GM23338 (cell line): Measurements from ENCODE around the gene POLR2B. TPM values are rescaled to one million over a fixed set of nuclear protein-coding genes. Genes with fewer than 3 reads are reported as not detected.

Experiments used
- ATAC-seq: fragments of 200-7000 bp; cut with Tn5 transposase; 3 replicates; pipeline ENCODE4 v1.9.1; 2020
- DNase-seq: peaks from one replicate; pipeline ENCODE4 v3.0.0-alpha.2; 2015; ENCODE audit warnings: low spot score
- H2AFZ ChIP-seq: fragments of 200-600 bp; sonication (generic); 2 replicates; pipeline ENCODE4 v1.8.0; 2016; ENCODE audit warnings: antibody characterized with exemption, mild to moderate bottlenecking, moderate library complexity
- H3F3A ChIP-seq: fragments of 200-600 bp; sonication (generic); replicated peaks from 2 replicates; pipeline ENCODE4 v1.8.0; 2017; ENCODE audit warnings: antibody characterized with exemption, mixed run types, low read depth
- H3K27ac ChIP-seq: fragments of 200-600 bp; sonication (generic); 2 replicates; pipeline ENCODE4 v1.6.1; 2016; ENCODE audit warnings: low read depth
- H3K27me3 ChIP-seq: fragments of 200-600 bp; sonication (generic); 2 replicates; pipeline ENCODE4 v1.8.0; 2016; ENCODE audit warnings: mild to moderate bottlenecking, mixed run types, moderate library complexity; ENCODE audit not compliant: insufficient read depth
- H3K36me3 ChIP-seq: fragments of 200-600 bp; sonication (generic); 2 replicates; pipeline ENCODE4 v1.8.0; 2016; ENCODE audit warnings: mild to moderate bottlenecking; ENCODE audit not compliant: insufficient read depth
- H3K4me1 ChIP-seq: fragments of 200-600 bp; sonication (generic); 2 replicates; pipeline ENCODE4 v1.8.0; 2016; ENCODE audit warnings: mild to moderate bottlenecking, moderate library complexity; ENCODE audit not compliant: insufficient read depth
- H3K4me2 ChIP-seq: fragments of 200-600 bp; sonication (generic); 2 replicates; pipeline ENCODE4 v1.7.1; 2017; ENCODE audit warnings: mixed run types
- H3K4me3 ChIP-seq: fragments of 200-600 bp; sonication (generic); 2 replicates; pipeline ENCODE4 v1.6.1; 2016; ENCODE audit warnings: mixed run types
- H3K79me2 ChIP-seq: fragments of 200-600 bp; sonication (generic); replicated peaks from 2 replicates; pipeline ENCODE4 v1.8.0; 2017; ENCODE audit warnings: mild to moderate bottlenecking; ENCODE audit not compliant: insufficient read depth
- H3K9me2 ChIP-seq: fragments of 200-600 bp; sonication (generic); 2 replicates; pipeline ENCODE4 v1.8.0; 2017; ENCODE audit not compliant: insufficient read depth
- H4K20me1 ChIP-seq: fragments of 200-600 bp; sonication (generic); replicated peaks from 2 replicates; pipeline ENCODE4 v1.8.0; 2017; ENCODE audit warnings: mild to moderate bottlenecking; ENCODE audit not compliant: insufficient read depth
- H3K27ac Mint-ChIP-seq: 2 replicates; pipeline ENCODE4 v1.8.0; 2020; ENCODE audit warnings: inconsistent platforms, mild to moderate bottlenecking, moderate library complexity, mixed read lengths
- H3K27me3 Mint-ChIP-seq: 3 replicates; pipeline ENCODE4 v1.8.0; 2022; ENCODE audit warnings: low read depth, mild to moderate bottlenecking, moderate library complexity, mixed read lengths, inconsistent platforms; ENCODE audit not compliant: insufficient read depth, poor library complexity
- H3K36me3 Mint-ChIP-seq: 3 replicates; pipeline ENCODE4 v1.8.0; 2021; ENCODE audit warnings: low read depth, mild to moderate bottlenecking, inconsistent platforms, moderate library complexity, mixed read lengths
- H3K4me1 Mint-ChIP-seq: 3 replicates; pipeline ENCODE4 v1.8.0; 2020; ENCODE audit warnings: mild to moderate bottlenecking, inconsistent platforms, mixed read lengths
- H3K4me3 Mint-ChIP-seq: 3 replicates; pipeline ENCODE4 v1.8.0; 2021; ENCODE audit warnings: moderate library complexity, mild to moderate bottlenecking, inconsistent platforms, mixed read lengths
- H3K9me3 Mint-ChIP-seq: 3 replicates; pipeline ENCODE4 v1.8.0; 2020; ENCODE audit warnings: moderate library complexity, mild to moderate bottlenecking, inconsistent platforms, mixed read lengths
- CREB1 ChIP-seq: fragments of 250-450 bp; sonication (Bioruptor Pico); IDR thresholded peaks from 2 replicates; pipeline ENCODE4 v1.5.0; 2020; ENCODE audit warnings: low read depth, mild to moderate bottlenecking, moderate library complexity
- CTCF ChIP-seq, 2 experiments: fragments of 200-600 bp in 1 of 2; sonication (generic) in 1 of 2; conservative IDR thresholded peaks; 2 replicates each; pipeline versions ENCODE4 v1.5.1 to v1.6.1; 2016 to 2017; ENCODE audit warnings: antibody characterized with exemption in 2 of 2, low read depth in 2 of 2, mild to moderate bottlenecking in 2 of 2, moderate library complexity in 1 of 2
- ETS1 ChIP-seq: IDR thresholded peaks from 2 replicates; pipeline ENCODE4 v1.6.1; 2016; ENCODE audit warnings: antibody characterized with exemption
- EZH2 ChIP-seq: fragments of 200-600 bp; sonication (generic); IDR thresholded peaks from one replicate; pipeline ENCODE4 v1.8.0; 2017; ENCODE audit warnings: antibody characterized with exemption, mild to moderate bottlenecking, low read depth; ENCODE audit not compliant: unreplicated experiment
- EZH2phosphoT487 ChIP-seq: fragments of 200-600 bp; sonication (generic); IDR thresholded peaks from one replicate; pipeline ENCODE4 v1.8.1; 2018; ENCODE audit warnings: antibody characterized with exemption; ENCODE audit not compliant: unreplicated experiment
- JUNB ChIP-seq: IDR thresholded peaks from one replicate; pipeline ENCODE4 v1.6.1; 2016; ENCODE audit warnings: antibody characterized with exemption; ENCODE audit not compliant: unreplicated experiment
- NANOG ChIP-seq: IDR thresholded peaks from 2 replicates; pipeline ENCODE4 v1.6.1; 2016; ENCODE audit warnings: antibody characterized with exemption, borderline replicate concordance
- POLR2AphosphoS5 ChIP-seq: IDR thresholded peaks from 2 replicates; pipeline ENCODE4 v1.6.1; 2016; ENCODE audit warnings: antibody characterized with exemption, low read depth
- REST ChIP-seq: IDR thresholded peaks from one replicate; pipeline ENCODE4 v1.6.1; 2018; ENCODE audit warnings: antibody characterized with exemption; ENCODE audit not compliant: unreplicated experiment
- STAT1 ChIP-seq: IDR thresholded peaks from one replicate; pipeline ENCODE4 v1.6.1; 2016; ENCODE audit warnings: antibody characterized with exemption; ENCODE audit not compliant: unreplicated experiment
- ZNF114 ChIP-seq: fragments of 250-450 bp; sonication (Bioruptor Pico); IDR thresholded peaks from 2 replicates; pipeline ENCODE4 v1.5.0; 2020; ENCODE audit warnings: mild to moderate bottlenecking, moderate library complexity
- ZNF331 ChIP-seq: fragments of 250-450 bp; sonication (Bioruptor Pico); IDR thresholded peaks from 2 replicates; pipeline ENCODE4 v1.5.0; 2020; ENCODE audit warnings: low read depth, mild to moderate bottlenecking, moderate library complexity
- ZNF462 ChIP-seq: fragments of 250-450 bp; sonication (Bioruptor Pico); IDR thresholded peaks from 2 replicates; pipeline ENCODE4 v1.5.0; 2020; ENCODE audit warnings: mild to moderate bottlenecking, moderate library complexity
- polyA plus RNA-seq: library from polyadenylated mRNA; unstranded; fragments of >200 nt; fragmentation: Nextera tagmentation; extraction: Ambion mirVana; gene quantifications from 2 replicates; pipeline ENCODE4 v1.2.1, GENCODE V29; 2016
- total RNA-seq: library from RNA; depleted of rRNA; stranded (reverse); fragments of >200 nt; shearing (Covaris generic); gene quantifications from 2 replicates; pipeline ENCODE4 v1.2.3, GENCODE V29; 2014

POLR2B gene
- total and polyA plus RNA-seq, 2 experiments from 2014 or later: 56.5 to 165 TPM

GRCh38 chr4:57068237-57068981 is 89.7 kb downstream of the POLR2B start:
- ATAC-seq (no peak), DNase-seq (no peak)
- Histone ChIP-seq H3F3A (no peaks in the 10 kb centered on the region), H3K36me3 (no peaks in the 10 kb centered on the region), H4K20me1 (no peaks in the 10 kb centered on the region), H3K4me1 (no peaks in the 10 kb centered on the region), H3K4me2 (no peak overlapping the region), H3K27me3 (no peaks in the 10 kb centered on the region), H2AFZ (no peak overlapping the region), H3K9me2 (0 out of 2 replicates have a peak, but pooled peaks cover 7% of the 10 kb centered on the region), H3K4me3 (no peak overlapping the region), H3K79me2 (no peaks in the 10 kb centered on the region), H3K27ac (no peak overlapping the region)
- Mint-ChIP-seq H3K4me1 (no peaks in the 10 kb centered on the region), H3K27ac (no peak overlapping the region), H3K9me3 (no peaks in the 10 kb centered on the region), H3K36me3 (no peaks in the 10 kb centered on the region), H3K4me3 (no peak overlapping the region), H3K27me3 (peaks cover 7% of the 10 kb centered on the region)
- TF ChIP-seq ZNF331 (CRISPR knock-in tag): no peak
- TF ChIP-seq POLR2AphosphoS5: no peak
- no peak for TF ChIP-seq ZNF462 (CRISPR knock-in tag)
- TF ChIP-seq CREB1: no peak
- TF ChIP-seq ETS1: no peak
- no peak for TF ChIP-seq EZH2
- no peak for TF ChIP-seq CTCF (conservative IDR thresholded peaks at IDR 0.05; ENCODE audit: low read depth in 2 of 2)
- TF ChIP-seq REST: no peak
- no peak for TF ChIP-seq JUNB
- TF ChIP-seq NANOG: no peak
- TF ChIP-seq STAT1: no peak
- no peak for TF ChIP-seq EZH2phosphoT487
- TF ChIP-seq ZNF114: no peak
